Inflammatory macrophage (primary cell): ENCODE results near the gene NCOA3.

Source experiments
- DNase-seq, 2 donors: peaks; one replicate each; pipeline ENCODE4 v3.0.0-alpha.2; 2020 to 2022

Gene NCOA3

DNA sequence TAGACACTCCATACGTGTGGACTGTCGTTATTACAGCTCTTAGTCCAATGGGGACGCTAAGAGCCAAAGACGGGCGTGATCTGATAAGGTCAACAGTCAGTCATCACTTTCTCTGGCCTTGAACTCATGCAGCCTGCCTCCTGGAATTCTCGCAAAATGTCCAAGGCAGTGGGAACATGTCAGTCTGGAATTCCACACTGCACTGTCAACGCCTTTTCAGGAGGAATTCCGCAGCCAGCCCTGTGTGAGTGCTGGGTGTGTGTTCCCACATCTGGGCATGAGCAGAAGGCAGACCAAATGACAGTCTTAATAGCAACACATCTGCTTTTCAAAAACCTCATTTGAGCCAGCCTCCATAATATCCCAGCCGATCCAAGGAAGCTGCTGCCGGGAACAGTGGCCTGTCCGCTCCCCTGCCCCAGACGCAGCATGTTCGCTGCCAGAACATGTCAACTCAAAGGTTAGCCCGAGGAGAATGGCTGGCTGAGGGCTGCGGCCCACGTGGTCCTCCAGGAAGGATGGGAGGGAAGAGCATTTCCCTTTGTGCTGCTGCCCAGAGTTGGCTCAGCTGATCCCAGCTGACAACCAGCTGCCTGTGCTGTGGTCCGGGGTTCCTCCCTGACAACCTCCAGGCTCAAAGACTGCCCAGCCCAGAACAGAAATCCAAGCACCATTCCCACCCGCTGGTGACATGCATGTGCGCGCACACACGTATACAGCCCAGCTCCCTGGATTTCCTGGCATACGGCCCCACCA is 180.5 kb downstream of the NCOA3 start:
- no peak for DNase-seq

DNA sequence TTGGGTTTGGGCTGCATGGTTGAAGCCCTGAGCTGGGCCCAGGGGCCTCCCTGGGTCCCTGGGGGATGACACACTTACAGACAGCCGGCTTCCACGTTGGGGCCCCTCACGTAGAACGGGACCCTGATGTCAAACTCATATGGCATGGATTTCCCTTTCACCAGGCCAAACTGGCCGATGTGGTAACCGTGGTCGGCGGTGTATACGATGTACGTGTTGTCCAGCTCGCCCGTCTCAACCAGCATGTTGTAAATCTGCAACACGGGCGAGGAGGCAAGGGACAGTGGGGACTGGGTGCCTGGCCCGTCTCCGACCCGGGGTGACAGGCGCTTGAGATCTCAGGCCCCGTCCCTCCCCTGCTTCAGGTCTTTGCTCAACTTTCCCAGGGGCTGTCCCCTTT is 181.2 kb downstream of the NCOA3 start:
- DNase-seq: no peak

DNA sequence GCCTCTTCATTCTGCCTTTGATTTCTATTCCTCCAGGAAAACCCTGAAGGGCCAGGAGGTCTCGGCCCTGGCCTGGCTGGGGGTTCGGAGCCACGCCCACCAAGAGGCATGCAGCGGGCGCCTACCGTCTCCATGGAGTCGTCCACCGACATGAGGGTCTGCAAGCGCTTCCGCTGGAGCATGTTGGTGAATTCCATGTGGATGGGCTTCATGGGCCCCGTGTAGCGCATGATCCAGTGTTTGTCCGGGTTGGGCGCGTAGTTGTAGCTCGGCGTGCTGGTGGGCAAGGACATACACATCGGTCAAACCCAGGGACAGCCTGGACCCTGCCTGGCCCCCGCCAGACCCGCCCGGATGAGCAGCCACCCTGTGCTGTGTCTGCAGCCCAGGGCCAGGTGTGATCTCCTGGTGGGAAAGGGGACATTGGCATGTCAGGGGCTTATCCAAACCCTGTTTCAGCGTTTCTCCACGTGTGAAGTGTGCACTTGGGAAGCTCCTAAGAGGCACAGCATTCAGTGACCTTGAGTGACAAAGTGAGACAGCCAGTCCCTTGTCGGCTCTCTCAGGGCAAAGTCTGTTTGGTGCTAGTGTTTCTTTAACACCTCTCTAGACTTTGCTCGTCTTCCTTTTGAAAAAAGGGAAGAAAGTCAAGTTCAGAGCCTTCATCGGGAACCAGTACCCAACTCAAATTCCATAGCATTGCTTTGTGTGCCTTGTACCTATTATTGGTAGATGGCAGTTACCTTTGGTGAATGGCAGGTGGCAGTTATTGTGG is 182.8 kb downstream of the NCOA3 start:
- no peak for DNase-seq

DNA sequence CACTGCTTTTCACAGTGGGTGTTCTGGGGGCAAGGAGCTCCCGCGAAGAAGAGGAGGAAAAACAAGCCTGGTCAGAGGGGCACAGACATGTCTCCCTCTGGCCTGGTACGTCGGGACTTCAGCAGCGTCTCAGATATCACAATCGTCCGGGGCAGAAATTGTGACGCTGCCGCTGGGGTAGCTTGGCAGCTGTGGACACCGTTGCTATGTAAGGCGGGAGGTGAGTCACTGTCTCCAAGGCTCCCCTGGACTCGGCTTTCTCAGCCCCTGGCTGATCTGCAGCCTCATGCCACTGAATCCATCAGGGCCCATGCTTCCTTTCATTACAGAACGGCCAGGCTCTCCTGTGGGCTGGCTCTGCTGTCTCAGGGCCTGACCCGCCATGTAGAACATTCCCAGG is 184.9 kb downstream of the NCOA3 start:
- DNase-seq: no peak

DNA sequence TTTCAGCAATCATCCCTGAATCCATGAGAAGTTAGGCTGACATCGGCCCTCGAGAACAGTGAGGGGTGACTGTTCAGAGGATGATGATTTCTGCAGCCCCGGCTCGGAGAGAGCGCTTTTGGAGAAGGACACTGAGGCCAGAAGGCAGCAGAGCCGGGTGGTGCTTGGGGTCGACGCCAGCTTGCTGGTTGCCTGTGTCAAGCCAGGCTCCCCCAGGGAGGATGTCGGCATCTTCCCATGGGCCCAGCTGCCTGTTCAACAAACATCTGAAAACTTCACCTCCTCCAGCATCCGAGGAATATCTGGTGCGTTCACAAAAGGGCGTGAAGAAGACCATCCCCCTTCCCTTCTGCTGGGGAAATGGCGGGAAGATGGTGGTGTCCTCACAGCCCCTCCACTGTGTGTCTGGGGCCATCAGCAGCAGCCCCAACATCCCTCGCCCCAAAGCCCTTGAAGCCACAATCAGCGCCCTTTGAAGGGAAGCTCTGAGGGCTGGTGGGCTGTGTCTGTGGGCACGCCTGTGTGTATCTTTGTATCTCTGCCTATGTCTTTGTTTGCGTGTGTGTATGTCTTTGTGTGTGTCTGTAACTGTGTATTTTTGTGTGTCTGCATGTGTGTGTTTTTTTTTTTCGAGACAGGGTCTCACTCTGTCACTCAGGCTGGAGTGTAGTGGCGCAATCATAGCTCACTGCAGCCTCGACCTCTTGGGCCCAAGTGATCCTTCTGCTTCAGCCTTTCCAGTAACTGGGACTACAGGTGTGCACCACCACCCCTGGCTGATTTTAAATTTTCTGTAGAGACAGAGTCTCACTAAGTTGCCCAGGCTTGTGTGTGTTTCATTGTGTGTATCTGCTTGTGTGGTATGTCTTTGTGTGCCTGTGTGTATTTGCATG is 185.7 kb downstream of the NCOA3 start:
- DNase-seq: no peak

DNA sequence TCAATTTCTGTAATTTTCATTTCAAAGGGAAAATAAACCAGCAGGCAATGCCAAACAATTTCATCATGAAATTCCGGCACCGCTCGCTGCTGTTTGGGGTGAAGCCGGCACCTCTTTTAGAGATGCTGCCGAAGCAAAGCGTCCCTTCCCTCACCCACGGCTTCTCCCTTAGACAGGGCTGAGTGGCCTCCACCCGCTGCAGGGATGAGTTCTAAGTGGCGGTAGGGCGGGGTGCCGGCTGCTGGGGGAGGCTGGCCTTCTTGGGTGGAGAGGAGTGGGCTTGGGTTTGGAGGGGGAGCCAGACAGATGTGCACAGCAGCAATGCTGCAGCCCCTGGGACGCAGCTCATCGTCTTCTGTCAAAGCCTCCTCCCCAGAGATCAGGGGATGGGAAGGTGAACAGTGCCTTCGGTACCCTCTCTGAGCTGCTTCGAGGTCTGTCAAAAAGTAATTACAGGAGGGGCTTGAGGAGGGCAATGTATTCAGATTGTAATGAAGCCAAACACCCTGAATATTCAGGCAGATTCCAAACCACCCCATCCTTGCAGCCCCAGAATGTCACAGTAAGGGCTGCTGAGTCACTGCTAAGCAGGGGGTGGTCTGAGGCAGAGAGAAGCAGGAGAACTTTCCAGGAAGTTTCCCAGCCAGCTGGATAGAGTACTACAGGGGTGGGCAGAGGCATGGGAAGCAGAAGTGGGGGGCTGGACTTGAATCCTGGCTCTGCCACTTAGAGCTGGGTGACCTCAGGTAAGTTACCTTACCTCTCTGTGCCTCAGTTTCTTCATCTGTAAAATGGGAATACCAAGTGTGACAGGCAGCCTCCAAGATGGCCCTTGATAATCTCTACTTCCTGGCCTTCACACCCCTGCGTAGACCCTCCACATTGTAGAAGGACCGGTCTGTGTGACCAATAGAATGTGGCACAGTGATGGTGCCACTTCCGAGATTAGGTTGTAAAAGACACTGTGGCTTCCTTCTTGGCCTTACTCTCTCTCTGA is 187.0 kb downstream of the NCOA3 start:
- DNase-seq: no peak

DNA sequence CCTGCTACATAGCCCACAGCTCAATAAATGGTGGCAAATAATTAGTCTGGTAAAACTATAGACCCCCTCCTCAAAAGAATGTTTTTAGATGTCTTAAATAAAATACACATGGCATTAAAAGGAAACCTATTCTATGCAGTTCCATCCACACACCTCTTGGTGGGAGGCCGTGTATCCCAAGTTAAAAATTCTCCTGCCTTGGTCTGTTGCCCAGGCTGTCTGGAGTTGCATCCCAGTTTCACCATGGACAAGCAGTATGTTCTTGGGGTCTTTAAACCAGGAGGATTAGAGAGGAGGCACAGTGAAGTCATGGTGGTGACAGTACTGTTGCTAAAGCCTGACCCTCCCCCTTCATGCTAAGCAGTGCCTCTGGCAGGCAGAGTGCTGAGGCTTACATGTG is 188.0 kb downstream of the NCOA3 start:
- DNase-seq: no peak

DNA sequence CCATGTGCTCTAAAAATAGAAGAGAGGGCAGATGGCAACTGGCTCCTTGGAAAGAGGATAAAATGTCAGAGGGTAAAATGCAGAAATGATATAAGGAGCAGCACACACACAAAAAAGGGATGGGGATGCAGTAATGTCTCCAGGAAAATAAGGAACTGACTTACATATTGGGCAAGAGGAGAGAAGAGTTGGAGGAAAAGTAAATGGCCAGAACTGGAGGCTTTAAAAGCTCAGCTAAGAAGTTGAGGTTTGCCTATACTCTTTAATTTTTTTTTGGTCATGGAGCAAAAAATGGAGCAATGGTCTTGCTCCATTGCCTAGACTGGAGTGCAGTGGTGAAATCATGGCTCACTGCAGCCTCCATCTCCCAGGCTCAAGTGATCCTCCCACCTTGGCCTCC is 189.9 kb downstream of the NCOA3 start:
- peak; percentile 39 to 58 for DNase-seq

DNA sequence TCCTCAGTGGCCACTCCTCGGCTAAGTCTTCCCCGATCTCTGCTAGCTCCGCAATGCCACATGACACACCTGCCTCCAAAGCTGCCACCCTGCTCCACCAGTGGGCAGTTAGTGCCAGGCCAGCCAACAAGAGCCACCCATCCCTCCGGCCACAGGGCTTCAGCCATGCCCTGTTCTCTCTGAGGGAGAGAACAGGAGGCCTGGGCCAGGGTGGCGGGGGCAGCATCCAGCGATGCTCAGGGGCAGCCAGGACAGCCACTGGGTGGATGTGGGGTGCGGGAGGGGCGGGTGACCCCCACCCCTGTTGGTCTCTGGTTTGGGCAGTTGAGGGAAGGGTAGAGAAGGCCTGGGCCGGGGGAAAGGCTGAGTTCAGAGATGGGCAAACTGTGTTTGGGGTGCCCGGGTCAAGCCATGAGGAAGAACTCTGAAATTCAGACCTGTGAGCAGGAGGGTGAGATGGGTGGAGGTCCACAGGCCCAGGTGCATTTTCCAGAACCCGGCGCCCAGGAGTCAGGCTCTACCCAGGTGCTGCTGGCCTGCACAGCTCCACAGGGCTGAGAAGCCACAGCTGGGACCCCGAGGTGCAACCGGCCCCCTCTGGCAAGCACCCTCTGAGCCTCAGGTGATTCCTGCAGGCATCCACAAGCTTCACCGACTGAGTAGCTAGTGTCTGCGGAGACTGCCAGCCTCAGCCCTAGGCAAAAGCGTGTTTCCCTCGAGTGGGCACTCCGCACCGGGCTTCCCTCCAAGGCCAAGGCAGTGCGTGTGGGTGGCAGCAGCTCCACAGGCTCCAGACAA is 192.5 kb downstream of the NCOA3 start:
- DNase-seq: no peak

DNA sequence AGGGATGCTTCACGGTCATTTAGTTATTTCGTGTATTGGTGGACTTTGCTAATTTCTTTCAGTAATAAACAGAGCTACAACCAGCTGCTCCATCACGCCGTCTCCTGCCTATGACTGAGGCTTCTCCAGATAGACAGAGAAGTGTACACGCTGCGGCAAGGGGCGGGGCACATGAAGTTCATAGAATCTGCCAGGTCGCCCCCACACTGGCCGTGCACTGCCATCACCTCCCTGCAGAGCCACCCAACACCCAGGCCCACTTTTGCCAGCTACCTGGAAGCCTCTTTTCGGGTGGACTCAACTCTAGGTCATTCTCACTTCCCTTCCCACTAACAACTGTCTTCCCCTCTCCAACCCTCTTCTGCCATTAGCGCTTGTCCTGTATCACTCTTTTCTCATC is 195.2 kb downstream of the NCOA3 start:
- no peak for DNase-seq

DNA sequence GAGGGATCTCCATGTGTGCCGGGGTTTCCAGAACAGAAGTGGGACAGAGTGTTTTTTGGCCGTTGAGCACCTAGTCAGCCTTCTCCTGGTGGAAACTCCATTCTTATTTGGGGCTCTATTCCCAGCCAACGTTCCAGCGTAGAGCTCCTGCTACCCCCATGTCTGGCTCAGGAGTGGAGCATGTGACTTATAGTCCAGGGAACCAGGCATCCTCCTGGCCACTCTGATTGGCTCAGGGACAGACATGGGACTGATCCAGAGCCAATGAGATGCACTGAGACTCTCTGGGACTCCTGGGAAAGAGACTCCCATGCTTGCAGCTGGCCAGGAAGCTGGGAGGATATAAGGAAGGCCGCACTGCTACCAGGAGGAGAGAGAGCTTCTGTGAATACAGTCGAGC is 196.5 kb downstream of the NCOA3 start:
- DNase-seq: no peak

DNA sequence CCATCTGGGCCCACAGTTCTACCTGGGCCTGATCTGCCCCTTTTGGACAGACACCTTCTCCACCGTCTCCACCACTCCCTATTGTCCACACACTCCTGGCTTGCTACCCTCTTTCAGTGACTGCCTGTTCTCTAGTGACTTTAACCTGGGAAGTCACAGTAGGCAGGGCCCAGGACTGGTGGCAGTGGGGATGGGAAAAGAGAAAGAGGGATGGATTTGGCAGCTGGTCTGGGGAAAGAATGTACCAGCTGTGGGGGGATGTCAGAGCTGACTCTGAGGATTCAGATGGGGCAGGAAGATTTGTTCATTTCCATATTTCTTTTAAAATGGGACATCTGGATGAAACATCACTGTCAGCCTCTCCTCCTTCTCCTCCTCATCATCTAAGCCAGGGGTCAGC is 198.1 kb downstream of the NCOA3 start:
- no peak for DNase-seq

DNA sequence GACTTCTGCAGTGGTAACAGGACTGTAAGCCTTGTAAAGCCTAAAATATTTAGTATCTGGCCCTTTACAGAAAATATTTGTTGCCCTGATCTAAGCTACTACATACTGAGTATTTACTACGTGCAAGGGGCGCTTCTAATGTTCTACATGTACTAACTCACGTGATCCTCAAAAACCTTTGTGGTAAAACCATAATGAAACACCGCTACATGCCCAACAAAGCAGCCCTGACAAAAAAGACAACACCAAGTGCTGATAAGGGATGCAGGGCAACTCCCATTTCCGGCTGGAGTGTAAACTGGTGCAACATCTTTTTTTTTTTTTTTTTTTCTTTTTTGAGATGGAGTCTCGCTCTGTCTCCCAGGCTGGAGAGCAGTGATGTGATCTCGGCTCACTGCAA is 198.6 kb downstream of the NCOA3 start:
- no peak for DNase-seq

DNA sequence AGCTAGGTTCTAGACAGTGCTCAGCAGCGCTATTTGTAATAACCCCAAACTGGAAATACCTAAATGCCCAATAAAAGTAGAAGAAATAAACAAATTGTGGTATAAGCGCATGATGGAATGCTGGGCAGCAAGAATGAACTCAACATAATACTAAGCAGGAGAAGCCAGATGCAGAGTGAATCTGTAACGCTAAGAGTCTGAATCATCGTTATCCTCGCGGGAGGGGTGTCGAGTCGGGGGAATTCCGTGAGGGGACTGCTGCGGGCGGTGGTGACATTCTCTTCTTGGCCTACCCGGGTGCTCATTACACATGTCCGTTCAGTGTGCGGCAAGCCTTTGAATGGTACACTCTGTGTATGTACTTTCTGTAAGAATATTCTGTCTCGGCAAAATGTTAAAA is 199.9 kb downstream of the NCOA3 start:
- DNase-seq: no peak

DNA sequence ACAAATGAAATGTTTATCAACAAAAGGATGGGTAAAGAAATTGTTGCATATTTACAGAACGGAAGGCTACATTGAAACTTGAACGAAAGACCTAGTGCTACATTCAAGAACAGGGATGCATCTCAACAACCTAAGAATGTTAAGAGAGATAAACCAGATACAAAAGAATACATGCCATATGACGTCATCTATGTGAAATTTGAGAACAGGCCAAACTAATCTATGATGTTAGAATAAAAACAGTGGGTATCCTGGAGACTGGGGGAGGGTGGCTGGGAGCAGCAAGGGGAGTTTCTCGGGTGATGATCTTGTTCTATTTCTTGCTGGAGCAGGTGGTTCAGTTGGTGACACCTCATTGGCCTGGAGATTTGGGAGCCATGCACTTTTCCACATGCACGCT is 202.1 kb downstream of the NCOA3 start:
- DNase-seq: no peak

DNA sequence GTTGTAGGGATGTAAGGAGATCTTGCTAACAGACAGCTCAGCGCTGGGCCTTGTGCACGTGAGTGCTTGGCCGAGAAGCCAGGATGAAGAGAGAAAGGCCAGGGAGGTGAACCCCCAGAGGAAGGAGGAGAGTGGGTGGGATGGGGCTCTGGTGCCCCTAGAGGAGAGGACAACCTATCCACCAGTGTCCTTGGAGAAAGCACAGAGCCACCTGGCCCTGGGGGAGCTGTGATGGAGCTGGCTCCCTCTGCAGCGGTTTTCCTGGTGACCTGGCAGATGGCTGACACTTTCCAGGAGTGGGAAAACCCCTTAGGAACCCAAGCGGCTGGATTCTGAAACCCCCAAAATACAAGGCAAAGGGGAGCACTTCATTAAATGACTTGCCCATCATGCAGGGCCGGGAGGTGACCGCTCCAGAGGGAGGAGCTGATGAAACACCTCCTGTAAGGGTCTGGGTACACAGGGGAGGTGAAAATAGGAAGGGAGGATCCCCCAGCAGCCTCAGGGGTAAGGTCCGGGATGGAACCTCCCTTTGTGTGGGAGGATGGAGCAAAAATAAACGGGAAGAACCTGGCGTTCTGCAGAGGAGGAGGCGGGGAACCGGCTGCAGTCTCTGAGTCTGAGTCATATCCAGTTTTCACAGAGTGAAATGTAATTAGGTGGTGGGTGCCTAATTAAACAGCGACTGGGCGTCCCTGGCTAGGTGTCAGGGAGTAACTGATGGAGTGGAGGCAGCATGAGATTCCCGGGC is 203.2 kb downstream of the NCOA3 start:
- peak; percentile 52 to 73 for DNase-seq

DNA sequence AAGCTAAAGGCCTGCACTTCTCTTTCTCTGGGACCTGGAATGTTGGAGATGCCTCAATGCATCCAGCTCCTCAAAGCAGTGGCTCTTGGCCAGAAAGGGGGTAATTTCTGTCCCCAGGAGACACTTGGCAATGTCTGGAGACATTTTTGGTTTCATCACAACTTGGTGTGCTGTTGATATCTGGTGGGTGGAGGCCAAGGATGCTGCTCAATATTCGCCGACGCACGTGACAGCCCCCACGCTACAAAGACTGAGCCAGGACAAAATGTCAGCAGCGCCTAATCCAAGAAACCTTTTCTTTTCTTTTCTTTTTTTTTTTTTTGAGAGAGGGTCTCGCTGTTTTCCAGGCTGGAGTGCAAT is 203.8 kb downstream of the NCOA3 start:
- DNase-seq: peak in 1 of 2 donors; percentile 19

DNA sequence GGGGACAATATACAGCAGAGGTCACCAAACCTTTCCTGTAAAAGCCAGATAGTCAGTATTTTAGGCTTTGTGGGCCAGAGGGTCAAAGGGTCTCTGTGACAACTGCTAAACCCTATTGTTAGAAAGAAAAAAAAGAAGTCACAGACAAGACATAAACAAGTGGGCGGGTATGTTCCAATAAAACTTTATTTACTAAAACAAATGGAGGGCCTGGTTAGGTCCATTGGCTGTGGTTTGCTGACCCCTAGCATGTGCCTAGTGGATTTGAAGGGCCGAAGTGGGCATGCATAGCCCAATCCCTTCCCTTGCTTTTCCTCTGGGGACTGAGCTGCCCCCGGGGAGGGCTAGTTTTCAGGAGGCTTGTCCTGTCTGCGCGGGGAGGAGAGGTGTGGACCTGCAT is 204.7 kb downstream of the NCOA3 start:
- DNase-seq: no peak
